ENCODE results near the gene OSBPL2.

The OSBPL2 gene

GRCh38 chr20:62227591-62227976 lies 10.7 kb upstream of the OSBPL2 start:
- no peak overlapping the region for H3K4me2 ChIP-seq (ENCODE audit: low read length)
- no peaks in the 10 kb centered on the region for H3K36me3 ChIP-seq (ENCODE audit: control insufficient read depth, insufficient read depth, low read length)
- H3K23ac ChIP-seq (ENCODE audit: low read length): no peak overlapping the region
- no peak overlapping the region for H3K18ac ChIP-seq (ENCODE audit: low read length)
- H3K4me1 ChIP-seq (ENCODE audit: control insufficient read depth, low read depth, low read length): no peaks in the 10 kb centered on the region
- no CpG with 5 or more reads among the region's 10 CpGs for WGBS (ENCODE audit: extremely low coverage, insufficient coverage, low lambda C conversion rate)
- no peak for DNase-seq
- no peak overlapping the region for H3K4ac ChIP-seq (ENCODE audit: low read depth, low read length)
- no peak overlapping the region for H3K4me3 ChIP-seq (ENCODE audit: low read length)
- no peak overlapping the region for H3K27ac ChIP-seq (ENCODE audit: low read depth, low read length)
- no peaks in the 10 kb centered on the region for H3K79me1 ChIP-seq (ENCODE audit: low read length)
- no peaks in the 10 kb centered on the region for H3K27me3 ChIP-seq (ENCODE audit: insufficient read depth, low read length, poor library complexity)
- no peak overlapping the region for H2BK15ac ChIP-seq (replicated peaks; ENCODE audit: low read depth)
- H2BK120ac ChIP-seq (ENCODE audit: low read depth, low read length): no peak overlapping the region
- no peak overlapping the region for H4K8ac ChIP-seq (ENCODE audit: low read depth, low read length)
- no peaks in the 10 kb centered on the region for H3K79me2 ChIP-seq (ENCODE audit: control insufficient read depth, insufficient read depth, low read length)
- no peak overlapping the region for H3K56ac ChIP-seq (ENCODE audit: low read length)
- H4K5ac ChIP-seq (ENCODE audit: low read length): no peak overlapping the region
- no peak overlapping the region for H3K9ac ChIP-seq (ENCODE audit: low read length)
- H2BK5ac ChIP-seq (ENCODE audit: low read length): no peak overlapping the region
- H2AK5ac ChIP-seq (ENCODE audit: low read length): no peak overlapping the region

- Histone ChIP-seq H4K5ac (ENCODE audit: low read length) (no peak overlapping the region), H3K79me2 (ENCODE audit: control insufficient read depth, insufficient read depth, low read length) (no peaks in the 10 kb centered on the region), H2BK15ac (replicated peaks; ENCODE audit: low read depth) (no peak overlapping the region), H3K4me2 (ENCODE audit: low read length) (no peak overlapping the region), H3K27me3 (ENCODE audit: insufficient read depth, low read length, poor library complexity) (no peaks in the 10 kb centered on the region), H3K79me1 (ENCODE audit: low read length) (no peaks in the 10 kb centered on the region), H4K8ac (ENCODE audit: low read depth, low read length) (no peak overlapping the region), H3K4me3 (ENCODE audit: low read length) (no peak overlapping the region), H3K56ac (ENCODE audit: low read length) (no peak overlapping the region), H3K9ac (ENCODE audit: low read length) (no peak overlapping the region), H2BK120ac (ENCODE audit: low read depth, low read length) (no peak overlapping the region), H3K4me1 (ENCODE audit: control insufficient read depth, low read depth, low read length) (no peaks in the 10 kb centered on the region), H2BK5ac (ENCODE audit: low read length) (no peak overlapping the region), H3K23ac (ENCODE audit: low read length) (no peak overlapping the region), H3K27ac (ENCODE audit: low read depth, low read length) (no peak overlapping the region), H3K4ac (ENCODE audit: low read depth, low read length) (no peak overlapping the region), H2AK5ac (ENCODE audit: low read length) (no peak overlapping the region), H3K18ac (ENCODE audit: low read length) (no peak overlapping the region), H3K36me3 (ENCODE audit: control insufficient read depth, insufficient read depth, low read length) (no peaks in the 10 kb centered on the region)
- peak; percentile 57 for DNase-seq
- no CpG with 5 or more reads among the region's 37 CpGs for WGBS (ENCODE audit: extremely low coverage, insufficient coverage, low lambda C conversion rate)
Observed at GRCh38 chr20:62227977-62228958, 10.1 kb upstream of the OSBPL2 start.

- Histone ChIP-seq H2AK5ac (ENCODE audit: low read length) (no peak overlapping the region), H3K79me2 (ENCODE audit: control insufficient read depth, insufficient read depth, low read length) (no peaks in the 10 kb centered on the region), H4K5ac (ENCODE audit: low read length) (no peak overlapping the region), H3K18ac (ENCODE audit: low read length) (no peak overlapping the region), H2BK15ac (replicated peaks; ENCODE audit: low read depth) (no peak overlapping the region), H3K4ac (ENCODE audit: low read depth, low read length) (no peak overlapping the region), H3K4me3 (ENCODE audit: low read length) (no peak overlapping the region), H3K79me1 (ENCODE audit: low read length) (no peaks in the 10 kb centered on the region), H3K56ac (ENCODE audit: low read length) (no peak overlapping the region), H2BK120ac (ENCODE audit: low read depth, low read length) (no peak overlapping the region), H3K27ac (ENCODE audit: low read depth, low read length) (no peak overlapping the region), H3K4me1 (ENCODE audit: control insufficient read depth, low read depth, low read length) (no peaks in the 10 kb centered on the region), H3K23ac (ENCODE audit: low read length) (no peak overlapping the region), H3K36me3 (ENCODE audit: control insufficient read depth, insufficient read depth, low read length) (no peaks in the 10 kb centered on the region), H3K4me2 (ENCODE audit: low read length) (no peak overlapping the region), H2BK5ac (ENCODE audit: low read length) (no peak overlapping the region), H4K8ac (ENCODE audit: low read depth, low read length) (no peak overlapping the region), H3K9ac (ENCODE audit: low read length) (no peak overlapping the region), H3K27me3 (ENCODE audit: insufficient read depth, low read length, poor library complexity) (no peaks in the 10 kb centered on the region)
- DNase-seq: no peak
- 100% methylated on average over 6 of the region's 7 CpGs for WGBS (ENCODE audit: extremely low coverage, insufficient coverage, low lambda C conversion rate)
Observed at GRCh38 chr20:62228982-62229545, 9.3 kb upstream of the OSBPL2 start.

- H2AK5ac ChIP-seq (ENCODE audit: low read length): no peak overlapping the region
- no peak overlapping the region for H4K8ac ChIP-seq (ENCODE audit: low read depth, low read length)
- no peak overlapping the region for H3K4ac ChIP-seq (ENCODE audit: low read depth, low read length)
- H2BK120ac ChIP-seq (ENCODE audit: low read depth, low read length): no peak overlapping the region
- no peak overlapping the region for H3K27ac ChIP-seq (ENCODE audit: low read depth, low read length)
- H3K4me2 ChIP-seq (ENCODE audit: low read length): no peak overlapping the region
- H4K5ac ChIP-seq (ENCODE audit: low read length): no peak overlapping the region
- no peak overlapping the region for H3K23ac ChIP-seq (ENCODE audit: low read length)
- no peaks in the 10 kb centered on the region for H3K4me1 ChIP-seq (ENCODE audit: control insufficient read depth, low read depth, low read length)
- H3K56ac ChIP-seq (ENCODE audit: low read length): no peak overlapping the region
- no peak for DNase-seq
- no peak overlapping the region for H3K18ac ChIP-seq (ENCODE audit: low read length)
- H3K36me3 ChIP-seq (ENCODE audit: control insufficient read depth, insufficient read depth, low read length): no peaks in the 10 kb centered on the region
- no peak overlapping the region for H2BK15ac ChIP-seq (replicated peaks; ENCODE audit: low read depth)
- H3K9ac ChIP-seq (ENCODE audit: low read length): no peak overlapping the region
- 100% methylated on average over 4 of the region's 4 CpGs for WGBS (ENCODE audit: extremely low coverage, insufficient coverage, low lambda C conversion rate)
- no peaks in the 10 kb centered on the region for H3K79me2 ChIP-seq (ENCODE audit: control insufficient read depth, insufficient read depth, low read length)
- no peaks in the 10 kb centered on the region for H3K79me1 ChIP-seq (ENCODE audit: low read length)
- H2BK5ac ChIP-seq (ENCODE audit: low read length): no peak overlapping the region
- H3K27me3 ChIP-seq (ENCODE audit: insufficient read depth, low read length, poor library complexity): no peaks in the 10 kb centered on the region
- no peak overlapping the region for H3K4me3 ChIP-seq (ENCODE audit: low read length)
Observed at GRCh38 chr20:62229667-62230066, 8.7 kb upstream of the OSBPL2 start.

GRCh38 chr20:62230276-62230675 lies 8.0 kb upstream of the OSBPL2 start:
- Histone ChIP-seq H3K18ac (ENCODE audit: low read length) (no peak overlapping the region), H3K4me3 (ENCODE audit: low read length) (no peak overlapping the region), H3K27ac (ENCODE audit: low read depth, low read length) (no peak overlapping the region)

More at GRCh38 chr20:62230276-62230675, 8.0 kb upstream of the OSBPL2 start:
- 100% methylated on average over 2 of the region's 2 CpGs for WGBS (ENCODE audit: extremely low coverage, insufficient coverage, low lambda C conversion rate)
- H3K4ac ChIP-seq (ENCODE audit: low read depth, low read length): no peak overlapping the region
- H3K9ac ChIP-seq (ENCODE audit: low read length): no peak overlapping the region
- H3K36me3 ChIP-seq (ENCODE audit: control insufficient read depth, insufficient read depth, low read length): no peaks in the 10 kb centered on the region
- no peak overlapping the region for H3K23ac ChIP-seq (ENCODE audit: low read length)
- H3K79me1 ChIP-seq (ENCODE audit: low read length): no peaks in the 10 kb centered on the region
- H3K79me2 ChIP-seq (ENCODE audit: control insufficient read depth, insufficient read depth, low read length): no peaks in the 10 kb centered on the region
- no peak overlapping the region for H4K8ac ChIP-seq (ENCODE audit: low read depth, low read length)
- no peaks in the 10 kb centered on the region for H3K27me3 ChIP-seq (ENCODE audit: insufficient read depth, low read length, poor library complexity)
- H3K56ac ChIP-seq (ENCODE audit: low read length): no peak overlapping the region
- no peak overlapping the region for H4K5ac ChIP-seq (ENCODE audit: low read length)
- no peak for DNase-seq
- H2AK5ac ChIP-seq (ENCODE audit: low read length): no peak overlapping the region
- H2BK15ac ChIP-seq (replicated peaks; ENCODE audit: low read depth): no peak overlapping the region
- no peaks in the 10 kb centered on the region for H3K4me1 ChIP-seq (ENCODE audit: control insufficient read depth, low read depth, low read length)
- H3K4me2 ChIP-seq (ENCODE audit: low read length): no peak overlapping the region
- no peak overlapping the region for H2BK120ac ChIP-seq (ENCODE audit: low read depth, low read length)
- no peak overlapping the region for H2BK5ac ChIP-seq (ENCODE audit: low read length)
